Neuronal stem cell (in vitro differentiated cells): Measurements from ENCODE around the gene PMPCA.

Source experiments
- DNase-seq: peaks from one replicate; pipeline ENCODE4 v3.0.0-alpha.2; 2013; ENCODE audit warnings: low spot score
- H2AFZ ChIP-seq: one replicate; pipeline ENCODE4 v1.6.1; 2013; ENCODE audit warnings: mild to moderate bottlenecking, low read length, inconsistent platforms
- H2AK5ac ChIP-seq: 2 replicates; pipeline ENCODE4 v1.6.1; 2013; ENCODE audit warnings: low read depth, mild to moderate bottlenecking, inconsistent platforms, low read length, moderate library complexity, mixed read lengths
- H2BK120ac ChIP-seq: 2 replicates; pipeline ENCODE4 v1.6.1; 2013; ENCODE audit warnings: low read depth, mild to moderate bottlenecking, inconsistent platforms, low read length, moderate library complexity, mixed read lengths
- H2BK12ac ChIP-seq: one replicate; pipeline ENCODE4 v1.6.1; 2013; ENCODE audit warnings: low read length, inconsistent platforms
- H2BK15ac ChIP-seq: 2 replicates; pipeline ENCODE4 v1.6.1; 2013; ENCODE audit warnings: mild to moderate bottlenecking, low read length, inconsistent platforms, mixed read lengths
- H2BK5ac ChIP-seq: one replicate; pipeline ENCODE4 v1.6.1; 2013; ENCODE audit warnings: inconsistent platforms, mild to moderate bottlenecking, low read length, moderate library complexity
- H3K14ac ChIP-seq: one replicate; pipeline ENCODE4 v1.6.1; 2013; ENCODE audit warnings: low read length, inconsistent platforms
- H3K18ac ChIP-seq: 2 replicates; pipeline ENCODE4 v1.6.1; 2013; ENCODE audit warnings: low read length, inconsistent platforms
- H3K23ac ChIP-seq: 2 replicates; pipeline ENCODE4 v1.6.1; 2013; ENCODE audit warnings: low read depth, mild to moderate bottlenecking, mixed read lengths, low read length, inconsistent platforms; ENCODE audit not compliant: poor library complexity
- H3K27ac ChIP-seq: replicated peaks from 3 replicates; pipeline ENCODE4 v1.5.1; 2013; ENCODE audit warnings: low read length, inconsistent platforms
- H3K27me3 ChIP-seq, 3 experiments: 2 replicates each; pipeline ENCODE4 v1.6.1; 2013; ENCODE audit warnings: low read length in 3 of 3, mild to moderate bottlenecking in 2 of 3, inconsistent platforms in 1 of 3, low read depth in 1 of 3, mixed read lengths in 1 of 3, moderate library complexity in 1 of 3; ENCODE audit not compliant: control insufficient read depth in 3 of 3, insufficient read depth in 3 of 3
- H3K36me3 ChIP-seq, 2 donors: replicated peaks in 1 of 2; 2 replicates each; pipeline ENCODE4 v1.6.1; 2013; ENCODE audit warnings: low read length in 2 of 2; ENCODE audit not compliant: control insufficient read depth in 2 of 2, insufficient read depth in 2 of 2
- H3K4ac ChIP-seq: 2 replicates; pipeline ENCODE4 v1.6.1; 2013; ENCODE audit warnings: inconsistent platforms, mild to moderate bottlenecking, low read length, moderate library complexity
- H3K4me1 ChIP-seq, 2 donors: 1 replicate in 1 of 2; 2 replicates in 1 of 2; pipeline ENCODE4 v1.6.1; 2013; ENCODE audit warnings: low read length in 2 of 2, low read depth in 1 of 2; ENCODE audit not compliant: control insufficient read depth in 2 of 2, insufficient read depth in 1 of 2
- H3K4me2 ChIP-seq: one replicate; pipeline ENCODE4 v1.6.1; 2013; ENCODE audit warnings: mild to moderate bottlenecking, low read length, inconsistent platforms; ENCODE audit not compliant: insufficient read depth, poor library complexity, severe bottlenecking
- H3K4me3 ChIP-seq, 2 donors: 2 replicates each; pipeline ENCODE4 v1.5.1; 2013; ENCODE audit warnings: low read length in 2 of 2, mild to moderate bottlenecking in 2 of 2, inconsistent platforms in 1 of 2, moderate library complexity in 1 of 2
- H3K79me1 ChIP-seq: one replicate; pipeline ENCODE4 v1.6.1; 2013; ENCODE audit warnings: low read depth, mild to moderate bottlenecking, inconsistent platforms, low read length, moderate library complexity
- H3K9ac ChIP-seq: one replicate; pipeline ENCODE4 v1.6.1; 2013; ENCODE audit warnings: mild to moderate bottlenecking, low read depth, low read length, inconsistent platforms; ENCODE audit not compliant: poor library complexity
- H3K9me3 ChIP-seq, 2 donors: replicated peaks in 1 of 2; 2 replicates each; pipeline versions ENCODE3 to v1.6.1; 2013; ENCODE audit warnings: low read length in 2 of 2, mild to moderate bottlenecking in 2 of 2, inconsistent platforms in 1 of 2, low read depth in 1 of 2, mixed read lengths in 1 of 2, moderate library complexity in 1 of 2; ENCODE audit not compliant: control insufficient read depth in 2 of 2, insufficient read depth in 1 of 2
- H4K8ac ChIP-seq: one replicate; pipeline ENCODE4 v1.6.1; 2013; ENCODE audit warnings: low read depth, mild to moderate bottlenecking, inconsistent platforms, low read length, moderate library complexity
- H4K91ac ChIP-seq: one replicate; pipeline ENCODE4 v1.6.1; 2013; ENCODE audit warnings: low read length, low read depth, mild to moderate bottlenecking, inconsistent platforms; ENCODE audit not compliant: poor library complexity
- WGBS, 2 donors: extraction: QIAGEN DNeasy Blood & Tissue Kit; methylation state at CpG; one replicate each; pipeline ENCODE4 v1.1.7; 2013; ENCODE audit warnings: missing lambda C conversion rate in 2 of 2, mixed read lengths in 1 of 2; ENCODE audit not compliant: insufficient read length in 2 of 2, insufficient replicate concordance in 1 of 2; ENCODE audit errors: extremely low coverage in 2 of 2; 5-methylcytosine and 5-hydroxymethylcytosine counted together

PMPCA gene

DNA sequence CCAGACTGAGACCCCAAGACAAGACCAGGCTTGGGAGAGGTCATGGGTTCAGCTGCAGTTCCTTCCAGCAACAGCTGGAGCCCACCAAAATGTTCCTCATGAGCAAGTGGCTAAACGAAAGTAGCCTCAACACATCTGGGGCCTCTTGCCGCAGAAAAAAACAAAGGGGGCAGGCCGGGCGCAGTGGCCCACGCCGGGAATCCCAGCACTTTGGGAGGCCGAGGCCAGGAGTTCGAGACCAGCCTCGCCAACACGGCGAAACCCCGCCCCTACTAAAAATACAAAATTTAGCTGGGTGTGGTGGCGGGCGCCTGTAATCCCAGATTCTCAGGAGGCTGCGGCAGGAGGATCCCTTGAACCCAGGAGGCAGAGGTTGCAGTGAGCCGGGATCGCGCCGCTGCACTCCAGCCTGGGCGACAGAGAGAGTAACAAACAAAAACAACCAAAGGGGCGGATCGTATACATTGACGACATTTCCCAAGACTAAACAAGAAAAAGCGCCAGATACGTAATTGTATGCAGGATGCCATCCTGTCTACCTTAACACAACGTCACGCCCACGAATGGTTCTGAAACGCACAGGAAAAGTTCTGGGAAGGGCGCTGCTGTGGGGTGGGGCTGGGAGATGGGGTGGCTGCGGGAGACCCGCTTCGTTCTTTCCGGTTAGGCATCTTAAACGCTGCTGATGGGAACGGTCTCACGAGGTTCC is 27.5 kb downstream of the PMPCA start:
- Histone ChIP-seq H2AK5ac (peak overlapping the region; percentile 56), H2AFZ (no peak overlapping the region), H3K4ac (no peak overlapping the region), H3K27ac (no peak overlapping the region), H4K91ac (no peak overlapping the region), H2BK12ac (no peak overlapping the region), H3K4me3 (peak overlapping the region; percentile 87 to 96), H2BK5ac (no peak overlapping the region), H3K4me2 (peak overlapping the region; percentile 95), H3K9ac (peak overlapping the region; percentile 92), H3K9me3 (no peaks in the 10 kb centered on the region), H3K18ac (no peak overlapping the region), H3K14ac (peak overlapping the region; percentile 38), H3K36me3 (peaks cover 25 to 70% of the 10 kb centered on the region in 2 donors), H3K79me1 (peaks cover 18% of the 10 kb centered on the region), H3K27me3 (no peaks in the 10 kb centered on the region), H4K8ac (no peak overlapping the region), H3K4me1 (peaks cover 8 to 17% of the 10 kb centered on the region in 2 donors), H2BK120ac (no peak overlapping the region), H2BK15ac (no peak overlapping the region), H3K23ac (peak overlapping the region; percentile 73)
- no CpG with 5 or more reads among the region's 37 CpGs for WGBS, 2 donors
- no peak for DNase-seq

DNA sequence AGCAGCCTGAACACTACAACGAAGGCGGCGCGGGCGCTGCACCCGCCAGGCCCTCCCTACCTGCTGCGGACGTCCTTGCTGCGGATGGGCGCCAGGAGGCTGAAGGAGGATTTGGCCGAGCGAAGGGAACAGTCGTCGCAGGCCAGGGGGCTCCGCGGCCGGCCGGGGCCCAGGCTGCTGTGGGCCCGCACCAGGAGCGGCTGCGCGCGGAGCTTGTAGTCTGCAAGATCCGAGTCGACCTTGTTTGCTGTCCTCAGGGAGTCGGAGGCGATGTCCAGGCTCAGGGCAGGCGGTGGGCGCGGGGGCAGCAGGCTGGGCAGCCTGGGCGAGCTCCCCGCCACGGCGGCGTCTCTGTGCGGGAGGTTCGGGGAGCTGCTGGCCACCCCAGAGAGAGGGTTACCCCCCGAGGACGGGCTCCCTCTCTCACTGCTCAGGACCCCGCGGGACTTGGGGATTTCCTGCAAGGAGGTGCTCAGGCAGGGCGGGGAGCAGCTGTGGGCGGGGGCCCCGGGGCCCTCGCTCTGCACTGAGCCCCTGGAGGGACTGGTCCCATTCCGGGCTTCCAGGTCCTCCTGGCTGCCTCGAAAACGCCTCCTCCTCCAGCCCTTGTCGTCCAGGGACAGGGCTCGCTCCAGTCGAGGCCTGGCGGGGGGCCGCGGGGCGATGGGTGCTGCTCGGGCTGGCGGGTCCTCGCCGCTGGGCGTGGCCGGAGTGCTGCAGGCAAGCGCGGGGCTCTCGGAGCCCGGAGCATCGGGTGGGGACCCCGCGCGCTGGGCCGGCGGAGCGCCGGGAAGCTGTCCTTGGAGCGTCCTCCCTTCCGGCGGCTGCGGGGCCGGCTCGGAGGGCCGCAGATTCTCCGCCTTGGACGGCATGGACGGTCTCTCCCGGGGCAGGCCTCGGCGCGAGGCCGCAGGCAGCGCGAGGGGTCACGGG is 28.4 kb downstream of the PMPCA start:
- Histone ChIP-seq H3K27ac (no peak overlapping the region), H3K36me3 (peaks cover 30 to 76% of the 10 kb centered on the region in 2 donors), H2BK12ac (no peak overlapping the region), H4K91ac (no peak overlapping the region), H3K4me1 (peaks cover 8 to 17% of the 10 kb centered on the region in 2 donors), H3K79me1 (peaks cover 18% of the 10 kb centered on the region), H2BK120ac (no peak overlapping the region), H3K27me3 (no peaks in the 10 kb centered on the region), H3K14ac (peak overlapping the region; percentile 71), H3K9ac (peak overlapping the region; percentile 92), H2BK15ac (no peak overlapping the region), H2AFZ (peak overlapping the region; percentile 97), H3K23ac (peak overlapping the region; percentile 73), H4K8ac (no peak overlapping the region), H3K4ac (no peak overlapping the region), H2BK5ac (peak overlapping the region; percentile 90), H3K4me2 (peak overlapping the region; percentile 95), H3K9me3 (no peaks in the 10 kb centered on the region), H2AK5ac (peak overlapping the region; percentile 47), H3K4me3 (peak overlapping the region; percentile 87 to 96), H3K18ac (peak overlapping the region; percentile 96)
- DNase-seq: peak; percentile 17
- WGBS, 2 donors: no CpG with 5 or more reads among the region's 91 CpGs

DNA sequence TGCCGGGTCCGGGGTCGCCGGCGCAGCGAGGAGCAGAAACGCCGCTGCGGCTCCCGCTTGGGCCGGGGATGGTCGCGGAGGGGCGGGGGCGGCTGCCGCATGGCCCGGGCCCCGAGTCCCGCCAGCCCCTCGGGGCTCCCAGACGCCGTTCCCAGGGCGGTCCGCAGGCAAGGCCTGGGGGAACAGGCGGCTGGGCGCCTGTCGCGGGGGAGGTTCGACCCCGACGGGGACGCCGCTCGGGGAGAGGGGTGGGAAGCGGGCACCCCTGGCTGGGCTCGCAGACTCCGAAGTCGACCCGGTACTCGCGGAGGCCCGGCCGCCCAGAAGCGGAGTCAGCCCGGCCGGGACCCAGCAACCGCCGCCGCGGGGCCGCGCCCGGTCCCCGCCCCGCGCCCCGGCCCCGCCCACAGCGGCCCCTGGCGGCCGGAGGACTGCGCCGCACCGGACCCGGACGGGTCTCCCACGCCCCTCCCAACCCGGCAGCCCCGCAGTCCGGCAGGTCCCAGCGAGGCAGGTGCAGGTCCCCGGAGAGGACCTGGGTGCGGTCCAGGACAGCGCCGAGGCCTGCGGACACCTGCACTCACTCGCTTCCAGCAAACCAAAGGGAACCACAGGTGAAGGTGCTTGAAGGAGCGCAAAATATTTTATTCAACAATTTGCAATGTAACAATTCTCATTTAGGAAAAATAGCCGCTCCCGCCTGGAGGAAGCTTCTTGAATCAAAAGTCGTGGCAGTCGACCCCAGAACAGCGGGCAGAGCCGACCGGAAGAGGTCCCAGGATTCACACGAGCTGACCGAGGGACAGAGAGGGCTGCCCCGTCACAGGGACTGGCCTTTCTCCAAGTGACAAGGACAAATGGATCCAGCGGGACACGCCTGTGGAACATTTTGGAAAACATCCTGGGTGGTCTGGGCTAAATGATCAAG is 29.3 kb downstream of the PMPCA start, which contains the start of gene INPP5E:
TSS of gene INPP5E (minus strand) at position 365 of the 928 bp plus-strand sequence. CDS start 426 bp downstream, outside the sequence.
- Histone ChIP-seq H2BK120ac (no peak within 1 kb of the TSS), H2BK5ac (peak within 1 kb of the TSS; percentile 90), H4K91ac (no peak within 1 kb of the TSS), H3K9me3 (no peaks in the 10 kb centered on the region), H3K4me2 (peak within 1 kb of the TSS; percentile 95), H3K9ac (peak within 1 kb of the TSS; percentile 92), H2AFZ (peak within 1 kb of the TSS; percentile 97), H3K36me3 (peaks cover 34 to 80% of the 10 kb centered on the region in 2 donors), H3K27me3 (no peaks in the 10 kb centered on the region), H3K4me1 (peaks cover 8 to 17% of the 10 kb centered on the region in 2 donors), H3K4me3 (peak within 1 kb of the TSS; percentile 87 to 96), H3K14ac (peak within 1 kb of the TSS; percentile 89), H2AK5ac (peak within 1 kb of the TSS; percentile 47), H3K79me1 (peaks cover 18% of the 10 kb centered on the region), H3K4ac (no peak within 1 kb of the TSS), H4K8ac (no peak within 1 kb of the TSS), H3K18ac (peak within 1 kb of the TSS; percentile 96), H3K27ac (no peak within 1 kb of the TSS), H2BK15ac (no peak within 1 kb of the TSS), H3K23ac (peak within 1 kb of the TSS; percentile 96), H2BK12ac (no peak within 1 kb of the TSS)
- no CpG with 5 or more reads among the region's 90 CpGs for WGBS, 2 donors
- DNase-seq: peak; percentile 81
